ENCODE measurements around the gene ELMOD1.

ELMOD1 gene

DNA sequence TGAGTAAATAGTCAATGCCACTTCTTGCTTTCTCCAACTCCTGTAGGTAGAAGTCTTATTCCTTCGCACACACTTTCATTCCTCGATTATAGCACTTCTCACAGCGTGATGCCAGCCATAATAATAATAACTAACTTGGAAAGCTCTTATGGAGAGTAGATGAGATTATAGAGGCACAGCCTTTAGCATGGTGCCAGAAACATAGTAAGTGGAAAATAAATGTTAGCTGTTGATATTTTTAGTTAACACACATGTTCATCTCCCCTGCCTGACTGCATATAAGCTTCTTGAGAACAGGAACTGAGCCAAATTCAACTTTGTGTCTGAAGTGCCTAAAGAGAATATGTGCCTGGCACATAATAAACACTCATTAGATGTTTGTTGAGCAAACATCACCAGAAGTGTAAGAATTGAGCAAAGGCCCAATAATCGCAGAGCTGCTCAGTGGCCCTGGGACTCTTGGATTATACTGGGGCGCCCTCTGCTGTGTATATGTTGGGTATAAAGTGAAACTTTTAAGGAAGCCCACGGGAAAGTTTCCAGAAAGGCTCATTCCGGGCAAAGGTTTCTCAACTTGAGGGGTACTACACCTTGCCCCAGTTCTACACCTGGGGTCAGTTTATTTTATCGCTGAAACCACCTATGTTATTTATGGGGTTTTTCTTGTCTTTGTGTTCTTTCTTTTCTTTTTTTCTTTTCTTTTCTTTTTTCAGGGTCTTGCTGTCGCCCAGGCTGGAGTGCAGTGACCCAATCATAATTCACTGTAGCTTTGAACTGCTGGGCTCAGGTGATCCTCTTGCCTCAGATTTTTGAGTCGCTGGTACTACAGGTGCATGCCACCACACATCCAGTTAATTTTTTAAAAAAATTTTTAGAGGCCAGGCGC lies 98.6 kb downstream of the ELMOD1 start:
- peak; percentile 56 to 84 for DNase-seq (ENCODE audit: low read depth in 1 of 2, low spot score in 1 of 2)
- TF ChIP-seq JUND (IDR thresholded peaks at IDR 0.05; ENCODE audit: low read depth), result 0 out of 2 replicates have a peak, but pooled peaks have one; percentile 16
- in situ Hi-C loops (cut with HindIII; ENCODE audit: low pct_unique_long_range_greater_than_20kb, low sequenced_read_pairs), result no loop called here

DNA sequence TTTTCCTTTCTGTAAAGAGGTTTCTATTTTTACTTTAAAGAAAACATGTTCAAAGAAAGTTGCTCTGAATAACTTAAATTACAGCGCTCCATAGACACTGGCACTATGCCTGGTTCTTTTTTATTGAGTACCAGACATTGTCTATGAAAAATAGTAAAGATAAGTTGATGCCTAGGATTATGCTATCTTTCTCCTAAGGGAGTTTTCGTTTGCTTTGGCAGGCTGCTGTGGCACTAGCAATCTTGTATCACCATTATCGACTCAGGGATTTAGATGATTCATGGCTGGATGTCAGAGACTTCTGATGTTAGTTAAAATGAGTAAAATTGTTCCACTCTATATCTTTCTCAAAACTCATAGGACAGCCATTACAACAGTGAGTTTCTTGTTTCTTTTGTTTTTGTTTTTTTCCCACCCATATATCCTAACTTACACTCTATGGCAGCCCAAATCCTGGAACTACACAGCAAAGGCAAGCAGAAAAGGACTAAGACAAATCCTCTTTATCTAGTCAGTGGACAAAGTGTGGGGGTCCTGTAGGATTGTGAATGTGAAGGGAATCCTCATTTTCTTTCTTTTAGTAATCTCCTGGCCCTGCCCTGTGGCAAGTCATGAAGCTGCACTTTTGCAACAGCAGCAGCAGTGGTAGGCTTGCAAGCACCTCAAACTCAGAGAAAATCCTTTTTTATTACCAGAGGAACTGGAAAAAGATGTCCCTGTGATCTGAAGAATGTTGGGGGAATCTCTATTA lies 100.2 kb downstream of the ELMOD1 start:
- in situ Hi-C loops (cut with HindIII; ENCODE audit: low pct_unique_long_range_greater_than_20kb, low sequenced_read_pairs), result no loop called here
- no peak for TF ChIP-seq JUND (IDR thresholded peaks at IDR 0.05; ENCODE audit: low read depth)
- no peak for DNase-seq (ENCODE audit: low read depth in 1 of 2, low spot score in 1 of 2)

DNA sequence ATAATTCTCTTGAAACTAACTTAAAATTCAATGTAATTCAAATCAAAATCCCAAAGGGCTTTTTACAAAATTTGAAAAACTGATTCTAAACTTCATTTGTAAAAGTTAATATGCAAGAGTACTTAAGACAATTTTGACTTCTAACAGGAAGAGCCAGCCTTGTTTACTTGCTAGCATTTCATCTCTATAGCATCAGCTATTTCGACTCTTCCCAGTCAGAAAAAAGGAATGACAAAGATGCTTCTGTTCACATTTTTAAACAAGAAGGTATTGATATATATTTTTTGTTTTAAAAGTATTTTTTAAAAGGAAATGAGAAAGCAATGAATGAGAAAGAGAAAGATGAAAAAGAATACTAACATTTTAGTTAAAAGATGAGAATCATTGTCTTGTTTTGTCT lies 104.5 kb downstream of the ELMOD1 start:
- DNase-seq (ENCODE audit: low read depth in 1 of 2, low spot score in 1 of 2), result no peak
- no peak for TF ChIP-seq JUND (IDR thresholded peaks at IDR 0.05; ENCODE audit: low read depth)
- in situ Hi-C loops (cut with HindIII; ENCODE audit: low pct_unique_long_range_greater_than_20kb, low sequenced_read_pairs), result no loop called here

DNA sequence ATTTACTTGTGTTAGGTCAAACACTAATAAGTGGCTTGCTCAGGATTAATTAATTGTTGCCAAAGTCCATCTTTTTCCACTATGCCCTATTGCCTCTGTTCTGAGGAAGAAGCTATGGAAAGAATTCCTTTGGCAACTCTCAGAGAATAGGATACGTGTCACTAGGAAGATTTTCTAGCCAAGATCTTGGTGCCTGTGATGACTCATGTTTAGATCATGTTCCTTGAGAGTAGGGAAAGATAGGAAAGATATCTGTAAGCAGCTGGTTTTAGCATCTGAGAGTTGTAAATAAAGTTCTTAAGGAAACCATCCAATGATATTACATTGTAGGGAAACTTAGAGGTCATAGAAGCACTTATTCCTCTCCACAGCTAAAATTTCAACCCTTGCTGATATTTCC lies 105.2 kb downstream of the ELMOD1 start:
- DNase-seq (ENCODE audit: low read depth in 1 of 2, low spot score in 1 of 2), result no peak
- in situ Hi-C loops (cut with HindIII; ENCODE audit: low pct_unique_long_range_greater_than_20kb, low sequenced_read_pairs), result no loop called here
- no peak for TF ChIP-seq JUND (IDR thresholded peaks at IDR 0.05; ENCODE audit: low read depth)

DNA sequence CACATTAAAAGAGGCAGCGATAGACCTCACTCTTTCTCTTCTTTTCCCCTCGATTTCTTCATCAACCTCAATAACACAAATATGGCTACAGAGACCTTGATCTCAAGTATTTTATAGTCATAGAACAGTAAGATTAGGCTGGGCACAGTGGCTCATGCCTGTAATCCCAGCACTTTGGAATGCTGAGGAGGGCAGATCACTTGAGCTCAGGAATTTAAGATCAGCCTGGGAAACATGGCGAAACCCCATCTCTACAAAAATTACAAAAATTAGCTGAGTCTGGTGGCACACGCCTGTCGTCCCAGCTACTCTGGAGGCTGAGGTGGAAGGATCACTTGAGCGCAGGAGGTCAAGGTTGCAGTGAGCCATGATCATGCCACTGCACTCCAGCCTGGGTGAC lies 106.3 kb downstream of the ELMOD1 start:
- no peak for TF ChIP-seq JUND (IDR thresholded peaks at IDR 0.05; ENCODE audit: low read depth)
- in situ Hi-C loops (cut with HindIII; ENCODE audit: low pct_unique_long_range_greater_than_20kb, low sequenced_read_pairs), result no loop called here
- DNase-seq (ENCODE audit: low read depth in 1 of 2, low spot score in 1 of 2), result no peak

DNA sequence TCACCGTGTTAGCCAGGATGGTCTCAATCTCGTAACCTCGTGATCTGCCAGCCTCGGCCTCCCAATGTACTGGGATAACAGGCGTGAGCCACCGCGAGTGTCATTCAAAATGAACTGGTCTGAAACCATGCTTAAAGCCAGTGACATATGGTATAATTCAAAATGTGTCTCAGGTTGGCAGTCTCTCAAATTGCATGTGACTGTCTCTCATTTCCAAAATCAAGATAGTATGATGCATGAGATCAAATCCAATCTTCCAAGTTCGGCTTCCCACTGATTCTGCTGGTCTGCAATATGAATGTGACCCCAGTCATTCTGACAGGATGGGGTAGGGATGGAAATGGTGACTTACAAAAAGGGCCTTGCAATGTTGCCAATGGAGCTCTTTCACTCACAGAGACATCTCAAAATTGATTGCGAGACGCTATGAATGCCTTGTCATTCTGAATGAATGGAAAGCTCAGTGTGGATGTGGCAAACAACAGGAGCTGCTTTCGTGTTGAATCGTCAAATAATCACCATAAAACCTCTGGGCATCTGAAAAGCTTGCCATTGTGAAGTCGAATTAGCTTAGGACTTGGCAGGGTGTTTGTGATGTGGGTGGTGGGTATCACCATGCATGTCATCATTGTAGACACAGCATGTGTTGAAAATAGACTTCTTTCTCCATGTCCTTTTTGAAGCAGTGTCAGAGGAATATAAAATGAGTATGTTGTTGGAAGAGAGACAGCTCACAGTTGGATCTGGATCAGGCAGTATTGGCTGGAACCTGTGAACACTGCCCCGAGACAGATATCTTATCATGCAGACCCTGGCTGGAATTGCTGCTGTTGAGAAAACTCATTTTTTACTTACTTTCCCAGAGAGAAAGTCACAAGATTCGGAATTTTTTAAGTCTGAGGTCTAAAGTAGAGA lies 108.7 kb downstream of the ELMOD1 start:
- no peak for DNase-seq (ENCODE audit: low read depth in 1 of 2, low spot score in 1 of 2)
- no peak for TF ChIP-seq JUND (IDR thresholded peaks at IDR 0.05; ENCODE audit: low read depth)
- in situ Hi-C loops (cut with HindIII; ENCODE audit: low pct_unique_long_range_greater_than_20kb, low sequenced_read_pairs), result no loop called here

DNA sequence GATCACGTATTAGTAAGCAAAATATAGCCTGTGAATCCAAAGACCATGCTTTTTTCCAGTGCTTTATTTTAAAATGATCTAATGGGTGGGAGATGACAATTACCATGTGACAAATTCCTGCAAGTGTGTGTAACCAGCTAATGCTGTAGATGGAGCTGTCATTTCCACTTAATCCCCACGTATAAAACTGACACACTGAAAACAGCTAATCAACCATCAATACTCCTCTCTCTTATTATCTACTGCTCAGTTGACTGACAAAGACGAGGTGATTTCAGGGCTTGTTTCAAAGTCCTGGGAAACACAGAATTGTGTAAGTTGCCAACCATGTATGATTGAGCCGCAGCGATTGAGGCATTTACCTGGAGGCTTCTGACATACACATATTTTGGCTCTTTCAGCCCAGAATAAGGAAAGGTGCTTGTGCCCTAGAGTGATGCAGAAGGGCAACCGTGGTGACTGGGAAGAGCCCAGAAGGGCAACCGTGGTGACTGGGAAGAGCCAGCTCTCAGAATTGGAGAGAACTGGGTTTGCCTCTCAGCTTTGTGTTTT lies 111.2 kb downstream of the ELMOD1 start:
- in situ Hi-C loops (cut with HindIII; ENCODE audit: low pct_unique_long_range_greater_than_20kb, low sequenced_read_pairs), result no loop called here
- DNase-seq (ENCODE audit: low read depth in 1 of 2, low spot score in 1 of 2), result no peak
- no peak for TF ChIP-seq JUND (IDR thresholded peaks at IDR 0.05; ENCODE audit: low read depth)

DNA sequence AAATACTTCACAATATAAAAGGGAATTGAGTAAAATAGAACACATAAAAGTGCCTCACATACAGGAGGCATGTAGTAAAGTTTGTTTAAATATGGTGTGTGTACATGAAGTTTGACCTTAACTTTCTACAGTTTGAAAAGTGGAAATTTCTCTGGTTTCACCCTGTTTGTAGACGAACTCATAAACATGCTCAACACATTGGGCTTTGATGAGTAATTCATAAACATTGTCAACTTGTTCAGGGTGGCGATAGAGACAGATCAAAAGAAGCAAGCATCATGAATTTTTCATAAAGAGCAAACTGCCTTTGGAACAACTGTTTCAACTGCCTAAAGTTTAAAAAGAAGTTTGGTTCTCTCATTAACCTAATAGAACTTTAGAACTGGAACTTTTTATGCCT lies 111.8 kb downstream of the ELMOD1 start:
- no peak for TF ChIP-seq JUND (IDR thresholded peaks at IDR 0.05; ENCODE audit: low read depth)
- in situ Hi-C loops (cut with HindIII; ENCODE audit: low pct_unique_long_range_greater_than_20kb, low sequenced_read_pairs), result no loop called here
- DNase-seq (ENCODE audit: low read depth in 1 of 2, low spot score in 1 of 2), result no peak

DNA sequence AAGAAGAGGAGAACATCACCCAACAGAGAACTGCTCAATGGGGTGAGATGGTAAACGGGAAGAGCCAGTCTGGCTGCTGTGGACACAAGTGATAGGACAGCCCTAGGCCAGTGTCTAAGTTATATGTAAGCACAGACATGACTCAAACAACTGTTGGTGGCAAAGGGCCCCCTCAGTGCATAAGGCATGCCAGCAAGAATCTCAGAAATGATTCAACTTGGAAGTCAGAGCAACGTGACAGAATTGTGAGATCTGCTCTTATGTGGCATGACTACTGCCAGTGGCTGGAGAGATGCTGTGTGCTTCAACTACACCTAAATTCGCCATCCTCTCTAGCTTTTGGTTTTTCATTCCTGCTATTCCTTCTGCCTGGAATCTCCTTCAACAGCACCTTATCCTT lies 113.5 kb downstream of the ELMOD1 start:
- in situ Hi-C loops (cut with HindIII; ENCODE audit: low pct_unique_long_range_greater_than_20kb, low sequenced_read_pairs), result no loop called here
- TF ChIP-seq JUND (IDR thresholded peaks at IDR 0.05; ENCODE audit: low read depth), result no peak
- DNase-seq (ENCODE audit: low read depth in 1 of 2, low spot score in 1 of 2), result no peak

DNA sequence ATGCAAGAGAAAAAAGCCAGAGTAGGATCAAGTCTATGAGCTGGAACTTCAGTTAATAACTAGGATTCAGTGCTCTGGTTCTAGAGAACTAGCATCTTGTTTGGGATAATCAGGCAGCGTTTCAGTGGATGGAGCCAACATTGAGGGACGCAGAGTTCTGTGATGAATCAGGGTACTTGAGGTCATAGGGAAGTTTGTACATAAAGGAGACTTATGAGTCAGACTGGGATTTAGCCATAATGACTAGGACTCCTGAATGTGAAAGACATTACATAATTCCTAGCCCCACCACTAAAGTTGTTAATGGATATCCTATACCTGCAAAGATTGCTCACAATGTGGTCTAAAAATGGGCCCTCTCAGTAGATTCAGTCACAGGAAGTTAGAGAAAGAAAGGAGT lies 114.1 kb downstream of the ELMOD1 start:
- no peak for TF ChIP-seq JUND (IDR thresholded peaks at IDR 0.05; ENCODE audit: low read depth)
- DNase-seq (ENCODE audit: low read depth in 1 of 2, low spot score in 1 of 2), result no peak
- in situ Hi-C loops (cut with HindIII; ENCODE audit: low pct_unique_long_range_greater_than_20kb, low sequenced_read_pairs), result no loop called here

DNA sequence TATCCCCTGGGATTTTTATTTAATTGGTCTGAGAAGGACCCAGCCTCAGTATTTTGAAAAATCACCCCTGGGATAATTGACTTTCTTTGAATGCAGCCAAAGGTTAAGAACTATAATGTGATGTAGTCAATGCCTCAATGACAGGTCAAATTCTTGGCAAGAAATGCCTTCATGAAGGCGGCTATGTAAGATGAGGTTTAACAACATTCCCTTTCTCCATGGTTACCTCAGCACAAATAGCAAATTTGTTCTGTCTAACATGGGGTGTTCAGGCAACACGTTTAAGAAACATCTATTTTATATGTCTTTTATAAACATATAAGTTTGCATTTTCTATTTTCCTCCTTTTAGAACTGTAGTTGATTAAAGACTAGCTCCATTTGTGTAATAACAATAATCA lies 115.6 kb downstream of the ELMOD1 start:
- in situ Hi-C loops (cut with HindIII; ENCODE audit: low pct_unique_long_range_greater_than_20kb, low sequenced_read_pairs), result no loop called here
- no peak for TF ChIP-seq JUND (IDR thresholded peaks at IDR 0.05; ENCODE audit: low read depth)

DNA sequence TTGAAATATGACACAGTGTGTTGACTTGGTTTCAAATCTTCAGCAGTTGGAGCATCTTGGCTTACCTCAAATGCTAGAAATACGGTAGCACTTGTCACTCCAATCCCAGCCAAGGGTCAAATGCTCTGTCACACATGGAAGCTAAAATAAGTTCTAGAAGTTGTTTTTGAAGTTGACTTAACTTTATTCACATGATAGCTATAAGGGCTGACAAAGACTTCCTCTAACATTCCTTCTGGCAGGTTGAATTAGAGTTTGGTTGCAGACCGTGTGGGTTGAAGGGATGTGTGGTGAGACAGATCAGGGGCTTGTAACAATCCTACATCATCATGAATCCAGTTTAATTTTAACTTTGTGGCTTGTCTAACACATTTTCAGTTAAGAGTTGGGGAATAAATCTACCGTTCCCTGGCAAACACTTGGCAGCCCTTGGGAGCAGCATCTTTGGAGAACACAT lies 116.3 kb downstream of the ELMOD1 start:
- in situ Hi-C loops (cut with HindIII; ENCODE audit: low pct_unique_long_range_greater_than_20kb, low sequenced_read_pairs), result no loop called here
- DNase-seq (ENCODE audit: low read depth in 1 of 2, low spot score in 1 of 2), result no peak
- TF ChIP-seq JUND (IDR thresholded peaks at IDR 0.05; ENCODE audit: low read depth), result no peak

More for the DNA sequence above, 115.6 kb downstream of the ELMOD1 start:
- DNase-seq (ENCODE audit: low read depth in 1 of 2, low spot score in 1 of 2), result peak in 1 of 2 experiments; percentile 11

Data from T47D (cell line).